GM12874 (cell line): ENCODE results near the gene GRID1.
A peak's percentile ranks its signal among the peaks of the same experiment; 100 is the strongest.

Experiments used
- CTCF ChIP-seq: IDR thresholded peaks from 2 replicates; pipeline ENCODE4 v1.5.1; 2011; ENCODE audit warnings: low read depth, mild to moderate bottlenecking, control low read depth, low read length, moderate library complexity; ENCODE audit not compliant: insufficient read depth

GRID1 gene

GRCh38 chr10:85615556-85615955 is 751.0 kb downstream of the GRID1 start:
- no peak for TF ChIP-seq CTCF

- no peak for TF ChIP-seq CTCF
These were observed 751.6 kb downstream of the GRID1 start for GRCh38 chr10:85614981-85615380.

GRCh38 chr10:85614566-85614965 is 752.0 kb downstream of the GRID1 start:
- TF ChIP-seq CTCF = no peak

GRCh38 chr10:85613391-85613790 is 753.2 kb downstream of the GRID1 start:
- TF ChIP-seq CTCF = no peak

- peak; percentile 26; the same call in 1 of the 2 replicates for TF ChIP-seq CTCF
These were observed 753.8 kb downstream of the GRID1 start for GRCh38 chr10:85612833-85613232.

GRCh38 chr10:85612378-85612775 is 754.2 kb downstream of the GRID1 start:
- TF ChIP-seq CTCF = no peak

GRCh38 chr10:85611746-85612377 is 754.7 kb downstream of the GRID1 start:
- no peak for TF ChIP-seq CTCF
